Thoracic aorta (tissue), 2 donors: ENCODE data around the gene CDHR2. TPM values are rescaled to one million over a fixed set of nuclear protein-coding genes. Genes with fewer than 3 reads are reported as not detected.

Experiments
- ATAC-seq: fragments of 150-250 bp; one replicate; pipeline ENCODE4 v1.8.0; 2017; ENCODE audit warnings: low read depth; ENCODE audit not compliant: insufficient number of reproducible peaks, low FRiP score
- DNase-seq: peaks from one replicate; pipeline ENCODE4 v3.0.0-alpha.2; 2020; ENCODE audit warnings: low spot score
- H3K27ac ChIP-seq, 2 donors: fragments of 200-600 bp; sonication (generic); 1 replicate in 1 of 2; 2 replicates in 1 of 2; pipeline ENCODE4 v1.5.1; 2016; ENCODE audit warnings: mild to moderate bottlenecking in 2 of 2, moderate library complexity in 2 of 2
- H3K27me3 ChIP-seq: fragments of 200-600 bp; sonication (generic); replicated peaks from 2 replicates; pipeline ENCODE4 v1.6.0; 2016; ENCODE audit warnings: mild to moderate bottlenecking; ENCODE audit not compliant: insufficient read depth
- H3K36me3 ChIP-seq: fragments of 200-600 bp; sonication (generic); one replicate; pipeline ENCODE4 v1.5.1; 2016
- H3K4me1 ChIP-seq, 2 donors: fragments of 200-600 bp; sonication (generic); 1 replicate in 1 of 2; 2 replicates in 1 of 2; pipeline versions ENCODE4 v1.5.1 to v1.6.0; 2016; ENCODE audit warnings: low read depth in 2 of 2, mild to moderate bottlenecking in 1 of 2; ENCODE audit not compliant: control insufficient read depth in 1 of 2
- H3K4me3 ChIP-seq: fragments of 200-600 bp; sonication (generic); 2 replicates; pipeline ENCODE4 v1.5.1; 2016; ENCODE audit warnings: mild to moderate bottlenecking
- H3K9me3 ChIP-seq: fragments of 200-600 bp; sonication (generic); 2 replicates; pipeline ENCODE4 v1.5.1; 2016
- total RNA-seq, 2 donors: library from RNA; depleted of rRNA; stranded (reverse); fragments of >200 nt; gene quantifications; one replicate each; pipeline versions ENCODE4 v1.1.0 to v1.2.3, GENCODE V29; 2016
- TF ChIP-seq, protein P1 (sequence below): fragments of 200-600 bp; sonication (generic); IDR thresholded peaks from one replicate; pipeline ENCODE4 v1.5.1; 2019; ENCODE audit warnings: antibody characterized with exemption

The CDHR2 gene
- total RNA-seq, 2 donors from 2014 or later = not detected

DNA sequence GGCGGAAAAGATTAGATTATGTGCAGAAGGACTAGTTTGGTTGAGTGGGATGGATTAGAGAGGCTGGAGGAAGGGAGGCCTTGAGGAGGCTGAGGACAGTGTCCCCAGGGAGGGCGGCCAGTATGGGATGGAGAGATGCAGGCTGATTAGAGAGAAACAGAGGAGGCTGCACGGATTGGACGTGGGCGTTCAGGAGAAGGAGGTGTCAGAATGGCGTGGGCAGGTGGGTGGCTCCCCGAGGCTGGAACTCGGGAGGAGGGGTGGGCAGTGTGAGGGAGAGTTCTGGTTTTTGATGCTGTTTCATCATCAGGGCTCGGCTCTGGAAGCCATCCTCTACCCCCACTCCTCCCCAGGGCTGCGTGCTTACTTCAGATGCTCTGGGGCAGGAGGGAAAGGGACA is 13.0 kb downstream of the CDHR2 start:
- H3K27me3 ChIP-seq = no peaks in the 10 kb centered on the region
- H3K9me3 ChIP-seq = no peaks in the 10 kb centered on the region
- TF ChIP-seq, protein P1, sequence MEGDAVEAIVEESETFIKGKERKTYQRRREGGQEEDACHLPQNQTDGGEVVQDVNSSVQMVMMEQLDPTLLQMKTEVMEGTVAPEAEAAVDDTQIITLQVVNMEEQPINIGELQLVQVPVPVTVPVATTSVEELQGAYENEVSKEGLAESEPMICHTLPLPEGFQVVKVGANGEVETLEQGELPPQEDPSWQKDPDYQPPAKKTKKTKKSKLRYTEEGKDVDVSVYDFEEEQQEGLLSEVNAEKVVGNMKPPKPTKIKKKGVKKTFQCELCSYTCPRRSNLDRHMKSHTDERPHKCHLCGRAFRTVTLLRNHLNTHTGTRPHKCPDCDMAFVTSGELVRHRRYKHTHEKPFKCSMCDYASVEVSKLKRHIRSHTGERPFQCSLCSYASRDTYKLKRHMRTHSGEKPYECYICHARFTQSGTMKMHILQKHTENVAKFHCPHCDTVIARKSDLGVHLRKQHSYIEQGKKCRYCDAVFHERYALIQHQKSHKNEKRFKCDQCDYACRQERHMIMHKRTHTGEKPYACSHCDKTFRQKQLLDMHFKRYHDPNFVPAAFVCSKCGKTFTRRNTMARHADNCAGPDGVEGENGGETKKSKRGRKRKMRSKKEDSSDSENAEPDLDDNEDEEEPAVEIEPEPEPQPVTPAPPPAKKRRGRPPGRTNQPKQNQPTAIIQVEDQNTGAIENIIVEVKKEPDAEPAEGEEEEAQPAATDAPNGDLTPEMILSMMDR = no peak
- DNase-seq = no peak
- H3K27ac ChIP-seq = no peak overlapping the region
- H3K4me1 ChIP-seq = no peaks in the 10 kb centered on the region
- H3K36me3 ChIP-seq = no peaks in the 10 kb centered on the region
- H3K4me3 ChIP-seq = no peak overlapping the region
- no peak for ATAC-seq

DNA sequence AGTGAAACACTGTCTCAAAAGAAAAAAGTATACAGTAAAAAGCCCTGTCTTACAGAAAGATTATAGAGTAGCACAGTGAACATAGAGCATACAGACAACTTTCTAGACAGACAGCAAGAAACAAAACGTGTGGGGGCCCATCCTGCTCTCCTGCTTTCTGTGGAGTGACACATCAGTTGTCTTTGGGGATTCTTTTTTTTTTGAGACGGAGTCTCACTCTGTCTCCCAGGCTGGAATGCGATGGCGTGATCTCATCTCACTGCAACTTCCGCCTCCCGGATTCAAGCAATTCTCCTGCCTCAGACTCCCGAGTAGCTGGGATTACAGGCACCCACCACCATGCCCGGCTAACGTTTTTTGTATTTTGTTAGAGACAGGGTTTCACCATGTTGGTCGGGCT is 14.9 kb downstream of the CDHR2 start:
- H3K4me3 ChIP-seq = no peak overlapping the region
- H3K27me3 ChIP-seq = no peaks in the 10 kb centered on the region
- DNase-seq (no peak), ATAC-seq (no peak)
- TF ChIP-seq, protein P1 = no peak
- H3K36me3 ChIP-seq = no peaks in the 10 kb centered on the region
- no peaks in the 10 kb centered on the region for H3K4me1 ChIP-seq
- H3K27ac ChIP-seq = no peak overlapping the region
- no peaks in the 10 kb centered on the region for H3K9me3 ChIP-seq

DNA sequence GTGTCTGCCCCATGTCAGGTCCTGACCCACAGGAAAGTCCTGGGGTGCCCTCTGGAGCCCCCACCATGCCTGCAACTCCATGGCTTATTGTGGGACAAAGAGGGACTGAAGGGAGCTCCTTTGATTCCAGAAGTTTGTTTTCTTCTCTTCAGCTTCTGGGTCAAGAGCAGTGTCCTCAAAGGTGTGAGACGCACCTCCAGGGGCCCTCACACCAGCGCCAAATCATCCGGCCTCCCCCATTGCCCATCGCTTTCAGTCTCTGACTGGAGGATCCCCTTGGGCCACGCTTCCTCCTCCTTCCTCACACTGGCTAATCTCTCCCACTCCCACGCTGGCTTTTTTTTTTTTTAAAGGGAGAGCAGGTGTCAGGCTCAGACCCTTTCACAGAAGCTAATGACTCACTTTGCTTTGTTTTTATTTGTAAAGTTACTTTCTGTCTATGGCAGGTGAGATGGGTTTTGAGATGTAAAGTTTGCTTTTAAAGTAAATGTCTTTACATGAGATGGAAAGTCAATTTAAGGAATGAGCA is 16.7 kb downstream of the CDHR2 start:
- Histone ChIP-seq H3K4me3 (no peak overlapping the region), H3K9me3 (no peaks in the 10 kb centered on the region), H3K27ac (no peak overlapping the region), H3K36me3 (no peaks in the 10 kb centered on the region), H3K4me1 (no peaks in the 10 kb centered on the region), H3K27me3 (no peaks in the 10 kb centered on the region)
- TF ChIP-seq, protein P1 = no peak
- ATAC-seq (no peak), DNase-seq (no peak)

DNA sequence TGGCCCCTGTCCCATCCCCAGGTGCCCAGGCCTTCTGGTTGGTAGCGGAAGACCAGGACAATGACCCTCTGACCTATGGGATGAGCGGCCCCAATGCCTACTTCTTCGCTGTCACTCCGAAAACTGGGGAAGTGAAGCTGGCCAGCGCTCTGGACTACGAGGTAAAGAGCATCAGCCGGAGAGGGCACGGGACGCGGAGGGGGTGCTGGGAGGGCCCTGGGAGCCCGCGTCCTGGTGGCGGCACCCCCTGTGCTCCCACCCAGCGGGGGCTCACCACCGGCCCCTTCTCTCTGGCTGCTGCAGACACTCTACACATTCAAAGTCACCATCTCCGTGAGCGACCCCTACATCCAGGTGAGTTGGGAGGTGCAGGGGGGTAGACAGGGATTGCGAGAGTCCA is 19.5 kb downstream of the CDHR2 start:
- no peaks in the 10 kb centered on the region for H3K27me3 ChIP-seq
- DNase-seq (no peak), ATAC-seq (no peak)
- H3K36me3 ChIP-seq = no peaks in the 10 kb centered on the region
- H3K4me1 ChIP-seq = no peaks in the 10 kb centered on the region
- no peak overlapping the region for H3K27ac ChIP-seq
- H3K4me3 ChIP-seq = no peak overlapping the region
- TF ChIP-seq, protein P1 = no peak
- no peaks in the 10 kb centered on the region for H3K9me3 ChIP-seq

DNA sequence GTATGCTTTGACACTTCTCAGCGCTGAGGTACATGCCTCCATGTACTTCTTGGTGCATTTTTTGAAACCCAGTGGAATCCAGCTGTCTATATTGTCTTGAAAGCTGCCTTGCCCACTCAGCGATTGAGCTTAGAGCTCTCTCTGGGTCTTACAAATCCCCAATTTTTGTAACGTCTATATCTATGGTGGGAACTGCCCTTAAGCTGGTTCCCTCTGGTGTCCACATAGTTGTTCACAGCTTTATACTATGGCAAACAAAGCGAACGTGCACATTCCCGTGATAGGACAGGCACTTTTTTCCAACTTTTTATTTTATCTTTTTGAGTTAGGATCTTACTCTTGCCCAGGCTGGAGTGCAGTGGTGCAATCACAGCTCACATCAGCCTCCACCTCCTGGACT is 20.9 kb downstream of the CDHR2 start:
- DNase-seq = no peak
- Histone ChIP-seq H3K27me3 (no peaks in the 10 kb centered on the region), H3K4me3 (no peak overlapping the region), H3K4me1 (no peaks in the 10 kb centered on the region), H3K27ac (no peak overlapping the region), H3K9me3 (no peaks in the 10 kb centered on the region), H3K36me3 (no peaks in the 10 kb centered on the region)
- no peak for ATAC-seq
- TF ChIP-seq, protein P1 = no peak
